HEK293T (cell line): ENCODE measurements around the gene ACP1.

Experiments
- BHLHE40 ChIP-seq: fragments of 450-650 bp; IDR thresholded peaks from 2 replicates; pipeline ENCODE4 v1.6.1; 2016; ENCODE audit warnings: mild to moderate bottlenecking, moderate library complexity, borderline replicate concordance
- CTBP1 ChIP-seq: fragments of 450-650 bp; IDR thresholded peaks from 2 replicates; pipeline ENCODE4 v1.6.1; 2016; ENCODE audit warnings: borderline replicate concordance
- FOXA1 ChIP-seq: fragments of 450-650 bp; IDR thresholded peaks from 2 replicates; pipeline ENCODE4 v1.6.1; 2016; ENCODE audit warnings: mild to moderate bottlenecking
- FOXK2 ChIP-seq: fragments of 450-650 bp; IDR thresholded peaks from 2 replicates; pipeline ENCODE4 v1.6.1; 2016; ENCODE audit warnings: mild to moderate bottlenecking
- NFRKB ChIP-seq: fragments of 450-650 bp; IDR thresholded peaks from 2 replicates; pipeline ENCODE4 v1.6.1; 2016; ENCODE audit warnings: mild to moderate bottlenecking, moderate library complexity
- SP1 ChIP-seq: fragments of 450-650 bp; IDR thresholded peaks from 2 replicates; pipeline ENCODE4 v1.6.1; 2017
- SUZ12 ChIP-seq: fragments of 450-650 bp; IDR thresholded peaks from 2 replicates; pipeline ENCODE4 v1.6.1; 2016; ENCODE audit warnings: mild to moderate bottlenecking
- ZNF384 ChIP-seq: fragments of 450-650 bp; IDR thresholded peaks from 2 replicates; pipeline ENCODE4 v1.6.1; 2016

DNA sequence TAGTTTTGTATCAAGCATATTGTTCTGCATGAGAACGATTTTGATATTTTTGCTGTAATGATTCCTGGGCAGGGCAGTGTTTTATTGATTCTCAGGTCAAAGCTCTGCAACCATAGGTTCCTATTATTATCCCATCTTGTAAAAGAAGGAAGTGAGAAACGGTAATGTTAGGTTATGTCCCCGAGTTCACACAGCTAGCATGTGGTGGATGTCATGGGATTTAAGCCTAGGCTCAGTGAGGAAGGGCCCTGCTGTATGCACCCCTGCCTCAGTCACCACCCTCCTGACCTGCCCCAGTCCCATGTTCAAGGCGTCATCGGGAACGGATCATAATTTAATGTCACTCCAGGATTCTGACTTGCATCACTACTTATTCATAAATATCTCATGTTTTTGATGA, 10.7 kb downstream of the ACP1 start:
- no peak for TF ChIP-seq SUZ12
- TF ChIP-seq SP1, result no peak
- TF ChIP-seq FOXA1, result no peak
- no peak for TF ChIP-seq FOXK2
- TF ChIP-seq NFRKB, result no peak
- no peak for TF ChIP-seq ZNF384
- TF ChIP-seq BHLHE40, result no peak
- TF ChIP-seq CTBP1, result no peak
